Mesendoderm (in vitro differentiated cells): ENCODE measurements around the gene TPSAB1.
"Not testable (repeated sequence)": the region's sequence is repeated elsewhere in the genome, so short reads cannot be mapped to it uniquely, and the experiment has no call there.

Experiments
- DNase-seq: peaks from one replicate; pipeline ENCODE4 v3.0.0; 2013
- H2AK5ac ChIP-seq: 2 replicates; pipeline ENCODE4 v1.6.1; 2013; ENCODE audit warnings: low read length, inconsistent platforms
- H2BK120ac ChIP-seq: 2 replicates; pipeline ENCODE4 v1.6.1; 2013; ENCODE audit warnings: low read depth, mild to moderate bottlenecking, low read length, moderate library complexity, mixed read lengths
- H2BK15ac ChIP-seq: replicated peaks from 2 replicates; pipeline ENCODE4 v1.6.1; 2013; ENCODE audit warnings: low read depth, mild to moderate bottlenecking, moderate library complexity
- H2BK5ac ChIP-seq: 2 replicates; pipeline ENCODE4 v1.6.1; 2013; ENCODE audit warnings: low read length, inconsistent platforms
- H3K18ac ChIP-seq: 2 replicates; pipeline ENCODE4 v1.6.1; 2013; ENCODE audit warnings: mild to moderate bottlenecking, low read length, mixed read lengths
- H3K23ac ChIP-seq: one replicate; pipeline ENCODE4 v1.6.1; 2013; ENCODE audit warnings: low read length
- H3K27ac ChIP-seq: 2 replicates; pipeline ENCODE4 v1.5.1; 2013; ENCODE audit warnings: low read depth, mild to moderate bottlenecking, inconsistent platforms, low read length, moderate library complexity
- H3K27me3 ChIP-seq: 2 replicates; pipeline ENCODE4 v1.6.1; 2013; ENCODE audit warnings: low read length, control low read depth, mild to moderate bottlenecking, inconsistent platforms; ENCODE audit not compliant: insufficient read depth, poor library complexity
- H3K36me3 ChIP-seq: 2 replicates; pipeline ENCODE4 v1.6.1; 2013; ENCODE audit warnings: low read length, inconsistent platforms; ENCODE audit not compliant: control insufficient read depth, insufficient read depth
- H3K4ac ChIP-seq: one replicate; pipeline ENCODE4 v1.6.1; 2013; ENCODE audit warnings: low read depth, mild to moderate bottlenecking, low read length, moderate library complexity
- H3K4me1 ChIP-seq: 2 replicates; pipeline ENCODE4 v1.6.1; 2013; ENCODE audit warnings: low read depth, low read length, inconsistent platforms; ENCODE audit not compliant: control insufficient read depth
- H3K4me2 ChIP-seq: 2 replicates; pipeline ENCODE4 v1.6.1; 2013; ENCODE audit warnings: low read length
- H3K4me3 ChIP-seq: 2 replicates; pipeline ENCODE4 v1.5.1; 2013; ENCODE audit warnings: mild to moderate bottlenecking, low read length
- H3K56ac ChIP-seq: one replicate; pipeline ENCODE4 v1.6.1; 2013; ENCODE audit warnings: low read length
- H3K79me1 ChIP-seq: 2 replicates; pipeline ENCODE4 v1.6.1; 2013; ENCODE audit warnings: low read length, inconsistent platforms
- H3K79me2 ChIP-seq: 2 replicates; pipeline ENCODE4 v1.6.1; 2013; ENCODE audit warnings: mild to moderate bottlenecking, low read length; ENCODE audit not compliant: control insufficient read depth, insufficient read depth
- H3K9ac ChIP-seq: 2 replicates; pipeline ENCODE4 v1.6.1; 2013; ENCODE audit warnings: low read length, inconsistent platforms
- H4K5ac ChIP-seq: one replicate; pipeline ENCODE4 v1.6.1; 2013; ENCODE audit warnings: low read length
- H4K8ac ChIP-seq: one replicate; pipeline ENCODE4 v1.6.1; 2013; ENCODE audit warnings: low read depth, mild to moderate bottlenecking, control low read depth, low read length, moderate library complexity
- WGBS: extraction: QIAGEN DNeasy Blood & Tissue Kit; methylation state at CpG from one replicate; pipeline ENCODE4 v1.1.7; 2013; ENCODE audit warnings: low lambda C conversion rate, missing lambda C conversion rate; ENCODE audit not compliant: insufficient coverage; ENCODE audit errors: extremely low coverage; 5-methylcytosine and 5-hydroxymethylcytosine counted together

The TPSAB1 gene

GRCh38 chr16:1228227-1228626, 12.3 kb upstream of the TPSAB1 start:
- H4K8ac ChIP-seq, H2BK15ac ChIP-seq, H3K27ac ChIP-seq, H3K18ac ChIP-seq, H3K79me1 ChIP-seq, H3K9ac ChIP-seq, H4K5ac ChIP-seq, H2BK5ac ChIP-seq, H3K4ac ChIP-seq, H3K27me3 ChIP-seq, H2BK120ac ChIP-seq, H3K23ac ChIP-seq, H3K4me1 ChIP-seq, H3K79me2 ChIP-seq, H3K4me3 ChIP-seq, H3K36me3 ChIP-seq, H3K4me2 ChIP-seq, DNase-seq, H3K56ac ChIP-seq, H2AK5ac ChIP-seq: not testable (repeated sequence)
- WGBS: no CpG with 5 or more reads among the region's 7 CpGs

GRCh38 chr16:1229476-1229875, 11.0 kb upstream of the TPSAB1 start:
- not testable (repeated sequence) for H3K4me1 ChIP-seq, H3K23ac ChIP-seq, H2BK120ac ChIP-seq, H3K79me1 ChIP-seq, H3K27me3 ChIP-seq, H3K4me2 ChIP-seq, H3K56ac ChIP-seq, H3K4me3 ChIP-seq, H3K27ac ChIP-seq, H3K4ac ChIP-seq, H4K5ac ChIP-seq, H2AK5ac ChIP-seq, H4K8ac ChIP-seq, H3K18ac ChIP-seq, H3K9ac ChIP-seq, H2BK15ac ChIP-seq, H3K79me2 ChIP-seq, H3K36me3 ChIP-seq, H2BK5ac ChIP-seq, DNase-seq
- no CpG with 5 or more reads among the region's 13 CpGs for WGBS

GRCh38 chr16:1230084-1230470, 10.4 kb upstream of the TPSAB1 start, which contains the start of gene TPSB2:
Gene TPSB2 (minus strand): TSS chr16:1230184. CDS start chr16:1229951, 233 bp downstream.
- not testable (repeated sequence) for H3K4me1 ChIP-seq, H2BK120ac ChIP-seq, H4K8ac ChIP-seq, H3K79me1 ChIP-seq, H3K36me3 ChIP-seq, H3K27me3 ChIP-seq, H2BK5ac ChIP-seq, H3K27ac ChIP-seq, H3K4me3 ChIP-seq, DNase-seq, H3K9ac ChIP-seq, H4K5ac ChIP-seq, H3K79me2 ChIP-seq, H3K4ac ChIP-seq, H2BK15ac ChIP-seq, H3K56ac ChIP-seq, H3K23ac ChIP-seq, H3K18ac ChIP-seq, H3K4me2 ChIP-seq, H2AK5ac ChIP-seq
- WGBS: no CpG with 5 or more reads among the region's 11 CpGs

- H3K4me2 ChIP-seq, H3K79me2 ChIP-seq, H2AK5ac ChIP-seq, H3K4me3 ChIP-seq, H3K4me1 ChIP-seq, H3K36me3 ChIP-seq, H3K23ac ChIP-seq, H3K79me1 ChIP-seq, H4K8ac ChIP-seq, H3K4ac ChIP-seq, H3K27ac ChIP-seq, DNase-seq, H2BK5ac ChIP-seq, H2BK15ac ChIP-seq, H3K9ac ChIP-seq, H3K27me3 ChIP-seq, H2BK120ac ChIP-seq, H3K56ac ChIP-seq, H3K18ac ChIP-seq, H4K5ac ChIP-seq: not testable (repeated sequence)
- WGBS: no CpG with 5 or more reads among the region's 17 CpGs
Measured at GRCh38 chr16:1230471-1231212, 9.9 kb upstream of the TPSAB1 start.

GRCh38 chr16:1231301-1231700, 9.2 kb upstream of the TPSAB1 start:
- not testable (repeated sequence) for H3K4me1 ChIP-seq, H2BK120ac ChIP-seq, H3K79me1 ChIP-seq, H3K27me3 ChIP-seq, H3K18ac ChIP-seq, H3K23ac ChIP-seq, H3K4ac ChIP-seq, H3K36me3 ChIP-seq, H2BK5ac ChIP-seq, H3K4me2 ChIP-seq, H3K9ac ChIP-seq, H4K8ac ChIP-seq, H3K79me2 ChIP-seq, H4K5ac ChIP-seq, DNase-seq, H3K27ac ChIP-seq, H3K56ac ChIP-seq, H2BK15ac ChIP-seq, H2AK5ac ChIP-seq, H3K4me3 ChIP-seq
- no CpG with 5 or more reads among the region's 7 CpGs for WGBS
